HCT116 (cell line): ENCODE data around the gene IGFL4. TPM values are rescaled to one million over a fixed set of nuclear protein-coding genes. Genes with fewer than 3 reads are reported as not detected.

Experiments
- ATAC-seq: fragments of 200-7000 bp; cut with Tn5 transposase; 2 replicates; pipeline ENCODE4 v1.9.1; 2020; ENCODE audit warnings: mild to moderate bottlenecking, moderate library complexity
- BruUV-seq: library from RNA; stranded (reverse); fragments of 400-500 nt; replicated peaks from 2 replicates; lab custom pipeline; 2021; lab: Mats Ljungman, UMichigan
- CTCF ChIA-PET: fragments of 300-600 bp; sonication (Branson Sonifier 250); formaldehyde crosslinking; loops from one replicate; lab custom pipeline; 2021; ENCODE audit warnings: antibody characterized with exemption; lab: Charles Lee
- POLR2A ChIA-PET: fragments of 300-600, 350-600 bp; sonication (Branson Sonifier 250); formaldehyde crosslinking; loops from one replicate; lab custom pipeline; 2021; ENCODE audit warnings: antibody characterized with exemption; lab: Charles Lee
- RAD21 ChIA-PET, 2 experiments: fragments of 300-600 bp; sonication (Branson Sonifier 250); formaldehyde crosslinking; loops; one replicate each; lab custom pipeline; 2023; ENCODE audit warnings: low total read pairs in 2 of 2; ENCODE audit not compliant: uncharacterized antibody in 2 of 2, unreplicated experiment in 2 of 2, low non-redundant PET in 1 of 2; lab: Charles Lee
- DNase-seq: peaks from one replicate; pipeline ENCODE4 v3.0.0-alpha.2; 2010; ENCODE audit warnings: low read depth, low spot score
- H2AFZ ChIP-seq: fragments of 200-600 bp; shearing (Covaris generic), sonication (generic); 2 replicates; pipeline ENCODE4 v1.6.1; 2017; ENCODE audit warnings: low read depth, mixed run types, mixed read lengths, antibody characterized with exemption, low read length; ENCODE audit not compliant: poor library complexity, severe bottlenecking
- H3K27ac ChIP-seq: 2 replicates; pipeline ENCODE4 v1.5.1; 2012; ENCODE audit warnings: low read depth, low read length
- H3K27me3 ChIP-seq: fragments of 200-600 bp; sonication (generic); 2 replicates; pipeline ENCODE4 v1.6.1; 2016; ENCODE audit warnings: mixed run types, low read length, mixed read lengths; ENCODE audit not compliant: insufficient read depth
- H3K36me3 ChIP-seq, 2 experiments: fragments of 200-500 bp in 1 of 2; fragments of 200-600 bp in 1 of 2; sonication (Bioruptor generic) in 1 of 2; sonication (generic) in 1 of 2; 2 replicates each; pipeline versions ENCODE4 v1.5.1 to v1.6.1; 2014 to 2016; ENCODE audit warnings: low read length in 2 of 2, inconsistent platforms in 1 of 2, mixed read lengths in 1 of 2, mixed run types in 1 of 2; ENCODE audit not compliant: insufficient read depth in 2 of 2, control insufficient read depth in 1 of 2
- H3K4me1 ChIP-seq, 2 experiments: fragments of 200-600 bp in 1 of 2; sonication (generic) in 1 of 2; 2 replicates each; pipeline versions ENCODE4 v1.5.1 to v1.6.1; 2012 to 2017; ENCODE audit warnings: low read length in 2 of 2, inconsistent platforms in 1 of 2, mild to moderate bottlenecking in 1 of 2, mixed read lengths in 1 of 2, mixed run types in 1 of 2, moderate library complexity in 1 of 2; ENCODE audit not compliant: insufficient read depth in 2 of 2, control insufficient read depth in 1 of 2
- H3K4me2 ChIP-seq: fragments of 200-600 bp; sonication (generic); 2 replicates; pipeline ENCODE4 v1.6.1; 2017; ENCODE audit warnings: mixed run types, low read length, mixed read lengths
- H3K4me3 ChIP-seq, 2 experiments: fragments of 200-600 bp in 1 of 2; sonication (generic) in 1 of 2; replicated peaks in 1 of 2; 2 replicates each; pipeline ENCODE4 v1.5.1; 2011 to 2016; ENCODE audit warnings: low read length in 2 of 2, control low read depth in 1 of 2, low read depth in 1 of 2, mild to moderate bottlenecking in 1 of 2, mixed read lengths in 1 of 2, mixed run types in 1 of 2
- H3K79me2 ChIP-seq: fragments of 200-600 bp; sonication (generic); 2 replicates; pipeline ENCODE4 v1.6.1; 2017; ENCODE audit warnings: mild to moderate bottlenecking, mixed run types, low read length, moderate library complexity, mixed read lengths; ENCODE audit not compliant: insufficient read depth
- H3K9ac ChIP-seq: fragments of 200-600 bp; sonication (generic); 2 replicates; pipeline ENCODE4 v1.6.1; 2016; ENCODE audit warnings: low read length, mixed read lengths
- H3K9me2 ChIP-seq: fragments of 200-600 bp; sonication (generic), shearing (Covaris generic); 2 replicates; pipeline ENCODE4 v1.6.1; 2017; ENCODE audit warnings: mixed run types, mild to moderate bottlenecking, moderate library complexity; ENCODE audit not compliant: insufficient read depth
- H3K9me3 ChIP-seq, 2 experiments: fragments of 200-500 bp in 1 of 2; fragments of 200-600 bp in 1 of 2; sonication (Bioruptor generic) in 1 of 2; sonication (generic) in 1 of 2; 2 replicates each; pipeline ENCODE4 v1.6.1; 2014 to 2017; ENCODE audit warnings: low read length in 2 of 2, mixed read lengths in 2 of 2, inconsistent platforms in 1 of 2, low read depth in 1 of 2, mild to moderate bottlenecking in 1 of 2, mixed run types in 1 of 2, moderate library complexity in 1 of 2; ENCODE audit not compliant: control insufficient read depth in 1 of 2, insufficient read depth in 1 of 2
- H4K20me1 ChIP-seq: fragments of 200-600 bp; sonication (generic), shearing (Covaris generic); 2 replicates; pipeline ENCODE4 v1.6.1; 2017; ENCODE audit warnings: mixed run types, mild to moderate bottlenecking, moderate library complexity; ENCODE audit not compliant: insufficient read depth
- ATF3 ChIP-seq: IDR thresholded peaks from 2 replicates; pipeline ENCODE4 v1.6.1; 2012
- CEBPB ChIP-seq: IDR thresholded peaks from 2 replicates; pipeline ENCODE4 v1.6.1; 2012; ENCODE audit warnings: low read depth
- CTCF ChIP-seq, 3 experiments: fragments of 200-600 bp in 1 of 3; sonication (generic) in 1 of 3; IDR thresholded peaks in 2 of 3; conservative IDR thresholded peaks in 1 of 3; 2 replicates each; pipeline ENCODE4 v1.5.1; 2012 to 2017; ENCODE audit warnings: low read depth in 2 of 3, low read length in 2 of 3, antibody characterized with exemption in 1 of 3, borderline replicate concordance in 1 of 3, control low read depth in 1 of 3, mild to moderate bottlenecking in 1 of 3, mixed read lengths in 1 of 3, mixed run types in 1 of 3, moderate library complexity in 1 of 3; ENCODE audit not compliant: insufficient read depth in 1 of 3
- EGR1 ChIP-seq: IDR thresholded peaks from 2 replicates; pipeline ENCODE4 v1.6.1; 2012; ENCODE audit warnings: low read depth
- ELF1 ChIP-seq: IDR thresholded peaks from 2 replicates; pipeline ENCODE4 v1.6.1; 2012; ENCODE audit warnings: low read depth, borderline replicate concordance
- EZH2 ChIP-seq: fragments of 200-600 bp; sonication (generic); IDR thresholded peaks from 2 replicates; pipeline ENCODE4 v1.6.1; 2017; ENCODE audit warnings: antibody characterized with exemption, mixed run types
- FOSL1 ChIP-seq: IDR thresholded peaks from 2 replicates; pipeline ENCODE4 v1.6.1; 2012; ENCODE audit warnings: low read depth
- JUND ChIP-seq: IDR thresholded peaks from 2 replicates; pipeline ENCODE4 v1.6.1; 2012
- MAX ChIP-seq: IDR thresholded peaks from 2 replicates; pipeline ENCODE4 v1.6.1; 2012
- POLR2AphosphoS5 ChIP-seq: IDR thresholded peaks from 2 replicates; pipeline ENCODE4 v1.6.1; 2011; ENCODE audit warnings: mild to moderate bottlenecking, low read depth, low read length, moderate library complexity
- RAD21 ChIP-seq: IDR thresholded peaks from 2 replicates; pipeline ENCODE4 v1.6.1; 2012; ENCODE audit warnings: low read depth, mild to moderate bottlenecking
- REST ChIP-seq: IDR thresholded peaks from 2 replicates; pipeline ENCODE4 v1.6.1; 2012; ENCODE audit warnings: low read depth
- SIN3A ChIP-seq: IDR thresholded peaks from 2 replicates; pipeline ENCODE4 v1.6.1; 2012; ENCODE audit warnings: low read depth
- SP1 ChIP-seq: IDR thresholded peaks from 2 replicates; pipeline ENCODE4 v1.6.1; 2012; ENCODE audit warnings: low read depth
- SRF ChIP-seq: IDR thresholded peaks from 2 replicates; pipeline ENCODE4 v1.6.1; 2012; ENCODE audit warnings: low read depth
- TCF7L2 ChIP-seq: IDR thresholded peaks from 2 replicates; pipeline ENCODE4 v1.7.0; 2011; ENCODE audit warnings: borderline replicate concordance, inconsistent platforms; ENCODE audit not compliant: insufficient read depth, insufficient read length; ENCODE audit errors: extremely low read depth
- YY1 ChIP-seq: IDR thresholded peaks from 2 replicates; pipeline ENCODE4 v1.6.1; 2011; ENCODE audit warnings: low read length, low read depth, moderate library complexity, mild to moderate bottlenecking; ENCODE audit not compliant: insufficient replicate concordance; ENCODE audit errors: extremely low read depth
- ZBTB33 ChIP-seq: IDR thresholded peaks from 2 replicates; pipeline ENCODE4 v1.6.1; 2011; ENCODE audit warnings: mild to moderate bottlenecking, low read length, moderate library complexity; ENCODE audit not compliant: insufficient replicate concordance; ENCODE audit errors: extremely low read depth
- ZFX ChIP-seq: fragments of 450-650 bp; IDR thresholded peaks from 2 replicates; pipeline ENCODE4 v1.6.1; 2017
- intact Hi-C: fragments of 100-400 bp; cut with micrococcal nuclease; formaldehyde crosslinking; loops from 2 replicates; pipeline ENCODE4 v1.10.0; 2022
- total RNA-seq: library from RNA; stranded (reverse); gene quantifications from one replicate; pipeline ENCODE4 v1.2.1, GENCODE V29; 2021; ENCODE audit not compliant: unreplicated experiment

IGFL4 gene
- total RNA-seq, 1 experiment from 2014 or later = not detected

GRCh38 chr19:46022431-46023310, 18.1 kb downstream of the IGFL4 start, which contains the start of gene PGLYRP1:
TSS of gene PGLYRP1 (minus strand) at chr19:46023053. CDS start at chr19:46023021, 32 bp downstream.
- Histone ChIP-seq H3K9ac (no peak within 1 kb of the TSS), H3K4me3 (no peak within 1 kb of the TSS), H3K36me3 (0 out of 4 replicates have a peak, but pooled peaks cover 0 to 4% of the 10 kb centered on the region in 2 experiments), H4K20me1 (no peaks in the 10 kb centered on the region), H3K27me3 (no peaks in the 10 kb centered on the region), H3K9me2 (no peaks in the 10 kb centered on the region), H3K4me1 (peaks cover 0 to 9% of the 10 kb centered on the region in 2 experiments; a peak in 2 of 4 replicates), H3K27ac (no peak within 1 kb of the TSS), H3K4me2 (no peak within 1 kb of the TSS), H2AFZ (no peak within 1 kb of the TSS), H3K79me2 (no peaks in the 10 kb centered on the region), H3K9me3 (no peaks in the 10 kb centered on the region)
- ChIA-PET POLR2A (no interaction called here), CTCF (interaction anchor here (0.9 kb wide), 1 partner anchor 54 kb away, joined by 4 read pairs; no protein-coding TSS in a partner anchor), RAD21 (no interaction called here)
- TF ChIP-seq RAD21 (no peak), POLR2AphosphoS5 (no peak), YY1 (no peak), SRF (no peak), JUND (no peak), REST (no peak), CTCF (IDR thresholded peaks at IDR 0.05 in 2 of 3, conservative IDR thresholded peaks at IDR 0.05 in 1 of 3; ENCODE audit: borderline replicate concordance in 1 of 3, insufficient read depth in 1 of 3, low read depth in 2 of 3, low read length in 2 of 3) (no peak), EZH2 (no peak), TCF7L2 (no peak), EGR1 (no peak), ATF3 (no peak), FOSL1 (no peak), ZBTB33 (no peak), SIN3A (no peak), SP1 (no peak), ZFX (no peak), CEBPB (no peak), ELF1 (no peak), MAX (no peak)
- ATAC-seq = no peak
- intact Hi-C loops = no loop called here
- BruUV-seq = no TSS peak
- DNase-seq = no peak
